ENCODE results near the gene EIF1.
"Not testable (repeated sequence)": the region's sequence is repeated elsewhere in the genome, so short reads cannot be mapped to it uniquely, and the experiment has no call there.

Gene EIF1

DNA sequence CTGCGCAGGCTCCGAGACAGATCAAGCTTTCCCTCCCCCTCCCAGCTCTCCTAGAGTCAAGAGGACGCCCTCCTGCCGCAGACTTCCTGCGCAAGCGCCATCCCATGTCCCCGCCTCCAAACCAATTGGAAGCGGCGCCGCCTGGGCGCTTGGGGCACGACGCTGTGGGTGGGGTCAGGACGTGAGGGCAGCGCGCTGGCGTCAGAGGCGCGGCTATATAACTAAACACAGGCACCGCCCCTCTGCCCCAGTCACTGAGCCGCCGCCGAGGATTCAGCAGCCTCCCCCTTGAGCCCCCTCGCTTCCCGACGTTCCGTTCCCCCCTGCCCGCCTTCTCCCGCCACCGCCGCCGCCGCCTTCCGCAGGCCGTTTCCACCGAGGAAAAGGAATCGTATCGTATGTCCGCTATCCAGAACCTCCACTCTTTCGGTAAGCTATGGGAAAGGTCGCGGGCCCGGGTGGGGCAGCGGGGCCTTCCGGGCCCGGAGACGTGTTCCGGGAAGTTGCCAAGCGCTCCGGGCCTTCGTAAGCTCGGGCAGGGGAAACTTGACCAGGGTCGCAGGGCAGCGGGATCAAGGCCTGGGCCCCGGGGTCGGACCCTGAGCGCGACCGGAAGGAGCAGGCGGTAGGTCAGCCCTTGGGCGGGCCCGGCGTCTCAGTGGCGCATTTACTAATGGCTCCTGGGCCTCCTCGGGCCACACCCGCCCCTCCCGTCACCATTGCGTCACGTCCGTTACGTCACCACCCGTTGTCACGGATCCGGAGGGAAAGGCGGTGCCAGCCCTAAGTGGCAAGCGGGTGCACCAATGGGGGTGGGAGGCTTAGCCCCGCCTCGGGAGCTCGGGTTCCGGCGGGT is at the start of gene EIF1:
TSS of gene EIF1 (plus strand) at position 245 of the 856 bp plus-strand sequence. CDS start at position 399, 154 bp downstream.
- DNase-seq: peak; percentile 98

DNA sequence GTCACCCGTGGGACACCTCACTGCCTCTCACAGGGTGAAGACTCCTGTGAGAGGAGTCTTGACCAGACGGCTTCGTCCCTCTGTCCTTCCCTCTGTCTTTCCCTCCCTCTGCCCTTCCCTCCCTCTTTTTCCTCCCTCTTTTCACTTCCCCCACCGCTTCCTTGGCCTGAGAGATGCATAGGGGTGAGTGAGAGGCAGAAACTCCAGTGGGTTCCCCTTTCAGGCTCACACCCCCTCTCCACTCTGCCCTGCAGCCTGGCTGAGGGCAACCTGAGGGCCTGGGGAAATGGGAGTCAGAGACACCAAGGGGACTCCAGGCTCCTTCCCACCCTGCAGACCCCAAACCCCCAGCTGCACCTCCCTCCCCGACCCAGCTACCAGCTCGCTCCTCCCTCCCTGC is 49.7 kb upstream of the EIF1 start:
- DNase-seq: no peak

DNA sequence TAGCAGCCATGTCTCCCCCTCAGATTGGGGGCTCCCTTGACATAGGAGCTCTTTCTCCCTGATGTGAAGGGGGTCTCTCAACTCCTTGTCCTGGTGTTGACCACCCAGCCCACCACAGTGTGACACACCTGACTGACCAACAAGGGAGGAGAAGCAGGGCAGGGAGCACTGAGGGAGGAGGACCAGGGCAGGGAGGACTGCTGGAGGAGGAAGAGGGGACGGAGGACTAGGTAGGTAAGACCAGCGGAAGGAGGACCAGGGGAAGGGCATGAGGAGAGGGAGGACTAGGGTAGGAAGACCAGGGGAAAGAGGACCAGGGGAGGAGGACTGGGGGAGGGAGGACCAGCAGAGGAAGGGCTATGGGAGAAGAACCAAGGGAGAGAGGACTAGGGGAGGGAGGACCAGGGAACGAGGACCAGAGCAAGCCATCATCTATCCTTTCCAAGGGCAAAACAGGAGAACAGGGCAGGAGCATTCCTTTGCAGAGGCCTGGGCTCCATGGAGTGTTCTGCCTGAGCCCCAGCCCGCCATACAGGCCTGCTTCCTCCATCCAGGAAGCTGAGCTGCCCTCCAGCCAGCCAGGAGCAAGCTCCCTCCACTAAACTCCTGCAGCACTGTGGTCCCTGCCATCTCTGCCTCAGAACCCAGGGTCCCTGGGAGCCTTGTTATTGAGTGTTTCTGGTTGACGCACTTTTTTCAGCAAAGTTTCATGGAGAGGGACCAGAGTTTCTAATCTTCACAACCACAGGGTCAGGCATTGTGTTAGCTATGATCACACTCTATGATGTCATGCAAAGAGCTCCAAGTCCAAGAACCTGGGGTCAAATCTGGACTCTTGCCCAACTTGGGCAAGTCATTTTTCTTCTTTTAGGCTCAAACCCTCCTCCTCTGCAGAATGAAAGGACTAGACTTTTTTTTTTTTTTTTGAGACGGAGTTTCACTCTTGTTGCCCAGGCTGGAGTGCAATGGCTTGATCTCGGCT is 48.9 kb upstream of the EIF1 start:
- no peak for DNase-seq

DNA sequence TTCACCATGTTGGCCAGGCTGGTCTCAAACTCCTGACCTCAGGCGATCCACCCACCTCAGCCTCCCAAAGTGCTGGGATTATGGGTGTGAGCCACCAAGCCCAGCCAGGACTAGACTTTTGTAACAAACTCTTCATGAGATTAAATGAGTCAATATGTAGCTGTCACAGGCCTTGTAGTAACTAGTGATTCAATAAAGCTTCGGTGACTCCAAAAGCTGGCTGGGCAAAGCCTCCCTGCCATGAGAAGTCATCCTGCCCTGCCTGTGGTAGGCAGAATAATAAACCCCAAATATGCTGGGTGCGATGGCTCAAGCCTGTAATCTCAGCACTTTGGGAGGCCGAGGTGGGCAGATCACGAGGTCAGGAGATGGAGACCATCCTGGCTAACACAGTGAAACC is 48.1 kb upstream of the EIF1 start:
- DNase-seq: not testable (repeated sequence)

DNA sequence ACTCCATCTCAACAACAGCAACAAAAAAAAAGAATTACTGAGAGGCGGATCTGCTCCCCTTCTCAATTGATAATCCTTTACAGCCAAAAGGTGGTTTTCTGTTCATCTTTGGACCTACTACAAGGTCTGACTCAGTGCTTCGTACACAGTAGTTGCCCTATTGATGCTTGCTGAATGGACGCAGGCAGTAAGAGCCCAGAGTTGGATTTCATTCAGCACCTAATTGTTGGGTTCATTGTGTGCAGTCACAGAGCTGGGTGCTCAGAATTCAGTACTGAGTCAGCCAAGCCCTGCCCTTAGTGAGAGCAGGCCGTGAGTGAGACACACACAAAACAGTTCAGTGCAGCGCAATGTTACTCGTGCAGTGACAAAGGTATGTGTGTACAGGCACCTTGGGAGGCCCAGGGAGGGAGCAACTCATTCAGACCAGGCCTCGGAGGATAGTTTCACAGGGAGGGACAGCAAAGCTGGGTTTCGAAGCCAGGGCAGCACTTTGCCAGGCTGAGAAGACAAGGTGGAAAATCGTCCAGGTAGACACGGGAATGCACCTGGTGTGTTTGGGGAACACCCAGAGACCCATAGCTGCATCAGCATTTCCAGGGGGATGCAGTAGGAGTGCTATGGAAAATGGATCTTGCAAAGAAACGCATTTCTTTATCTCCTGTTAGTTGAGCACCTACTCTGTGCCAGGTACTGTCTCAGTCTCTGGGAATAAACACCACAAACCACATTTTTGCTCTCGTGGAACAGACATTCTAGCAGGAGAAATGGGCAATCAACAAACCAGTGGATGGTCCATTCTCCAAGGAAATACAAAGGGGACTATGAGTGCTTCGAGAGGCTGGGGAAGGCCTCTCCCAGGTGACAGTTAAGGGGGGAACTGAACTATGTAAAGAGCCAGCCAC is 46.2 kb upstream of the EIF1 start:
- DNase-seq: no peak

DNA sequence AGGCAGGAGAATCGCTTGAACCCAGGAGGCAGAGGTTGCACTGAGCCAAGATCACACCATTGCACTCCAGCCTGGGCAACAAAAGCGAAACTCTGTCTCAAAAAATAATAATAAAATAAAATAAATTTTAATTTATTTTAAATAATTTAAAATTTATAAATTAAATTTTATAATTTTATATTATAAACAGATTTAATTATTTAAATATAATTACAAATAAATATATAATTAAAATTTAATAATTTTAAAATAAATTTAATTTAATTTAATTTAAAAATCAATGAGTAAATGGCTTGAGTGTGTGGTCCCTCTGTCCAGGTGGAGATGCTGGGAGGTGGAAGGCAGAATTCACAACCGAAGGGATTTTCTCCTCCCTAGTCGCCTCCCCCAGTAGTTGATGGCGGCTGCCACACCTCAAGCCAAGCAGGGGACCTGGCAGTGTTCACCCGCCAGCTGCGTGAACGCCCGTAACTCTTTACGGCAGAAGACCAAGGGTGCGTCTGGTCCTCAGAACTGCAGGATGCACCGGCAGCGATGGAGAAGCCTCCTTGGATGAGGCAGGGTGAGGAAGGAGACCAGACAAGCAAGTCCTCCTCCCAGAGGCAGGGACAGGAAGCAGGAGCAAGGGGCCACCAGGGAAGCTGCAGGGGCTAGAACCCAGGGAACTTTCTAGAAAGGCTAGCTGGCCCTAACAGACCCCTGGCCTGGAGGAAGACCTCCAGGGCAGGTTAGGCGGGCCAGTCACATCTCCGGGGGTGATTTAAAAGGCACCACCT is 41.5 kb upstream of the EIF1 start:
- DNase-seq: no peak

DNA sequence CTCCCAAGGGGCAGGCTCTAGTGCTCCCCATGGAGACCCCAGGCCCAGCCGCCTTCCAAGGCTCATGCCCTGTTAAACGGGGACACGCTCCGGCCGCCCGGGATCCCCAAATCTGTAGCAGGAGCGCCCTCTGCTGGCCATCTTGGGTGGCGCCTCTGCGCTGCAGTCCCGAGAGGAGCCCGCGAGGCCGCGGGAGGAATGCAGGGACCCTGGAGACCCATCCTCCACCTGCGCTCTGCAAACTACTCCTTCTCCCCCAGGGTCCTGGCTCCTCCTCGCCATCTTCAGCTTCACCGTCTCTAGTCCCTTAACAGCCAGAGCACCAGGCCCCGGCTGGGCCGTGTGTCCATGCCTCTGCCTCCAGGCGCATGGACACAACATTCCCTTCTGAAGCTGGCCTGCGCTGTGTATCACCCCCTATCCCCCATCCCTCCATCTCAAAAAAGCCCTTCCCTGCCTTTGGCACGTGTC is 40.7 kb upstream of the EIF1 start:
- DNase-seq: peak; percentile 87

DNA sequence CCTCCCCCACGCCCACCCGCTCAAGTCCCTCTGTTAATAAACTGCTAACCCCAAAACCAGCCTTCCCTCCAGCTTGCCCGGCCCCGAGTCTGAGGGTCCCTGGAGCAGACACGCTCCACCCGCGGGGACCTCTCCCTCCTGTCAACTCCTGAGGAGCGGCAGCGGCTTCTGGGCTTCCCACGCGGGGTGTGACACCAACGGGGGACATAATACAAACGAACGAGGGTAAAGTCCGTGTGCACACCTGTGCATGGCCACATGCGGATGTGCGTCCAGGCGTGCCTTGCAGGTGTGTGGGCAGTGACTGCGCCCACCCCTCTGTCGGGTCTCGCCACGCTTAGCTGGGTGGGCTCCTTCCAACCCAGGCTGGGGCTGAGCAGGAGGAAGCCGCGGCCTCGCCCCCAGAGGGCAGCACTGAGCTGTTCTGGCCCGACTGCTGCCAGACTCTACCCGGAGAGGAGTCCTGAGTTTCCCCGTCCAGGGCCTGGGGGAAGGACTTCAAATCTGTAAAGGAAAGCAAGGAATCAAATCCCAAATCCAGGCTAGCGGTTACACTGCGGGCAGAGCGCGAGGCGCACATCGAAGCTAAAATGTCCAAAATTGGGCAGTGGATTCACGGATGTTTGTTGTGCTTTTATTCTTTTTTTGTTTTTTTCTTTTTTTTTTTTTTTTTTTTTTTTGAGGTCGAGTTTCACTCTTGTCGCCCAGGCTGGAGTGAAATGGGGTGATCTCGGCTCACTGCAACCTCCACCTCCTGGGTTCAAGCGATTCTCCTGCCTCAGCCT is 40.1 kb upstream of the EIF1 start:
- peak; percentile 65 for DNase-seq

DNA sequence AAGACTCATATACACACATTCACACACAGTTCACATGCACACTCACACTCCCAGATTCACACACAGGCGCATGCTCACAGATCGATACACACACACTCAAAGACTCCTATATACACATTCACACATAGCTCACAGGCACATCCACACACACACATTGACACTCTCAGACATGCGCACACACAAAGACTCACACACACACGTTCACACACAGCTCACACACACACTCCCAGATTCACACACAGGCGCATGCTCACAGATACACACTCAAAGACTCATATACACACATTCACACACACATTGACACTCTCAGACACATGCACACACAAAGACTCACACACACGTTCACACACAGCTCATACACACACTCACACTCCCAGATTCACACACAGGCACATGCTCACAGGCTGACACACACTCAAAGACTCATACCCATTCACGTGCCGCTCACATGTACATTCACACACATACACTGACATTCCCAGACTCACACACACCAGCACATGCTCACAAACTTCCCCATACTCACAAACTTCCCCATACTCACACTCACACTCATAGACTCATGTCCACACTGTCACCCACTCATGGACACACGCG is 38.7 kb upstream of the EIF1 start:
- DNase-seq: no peak

DNA sequence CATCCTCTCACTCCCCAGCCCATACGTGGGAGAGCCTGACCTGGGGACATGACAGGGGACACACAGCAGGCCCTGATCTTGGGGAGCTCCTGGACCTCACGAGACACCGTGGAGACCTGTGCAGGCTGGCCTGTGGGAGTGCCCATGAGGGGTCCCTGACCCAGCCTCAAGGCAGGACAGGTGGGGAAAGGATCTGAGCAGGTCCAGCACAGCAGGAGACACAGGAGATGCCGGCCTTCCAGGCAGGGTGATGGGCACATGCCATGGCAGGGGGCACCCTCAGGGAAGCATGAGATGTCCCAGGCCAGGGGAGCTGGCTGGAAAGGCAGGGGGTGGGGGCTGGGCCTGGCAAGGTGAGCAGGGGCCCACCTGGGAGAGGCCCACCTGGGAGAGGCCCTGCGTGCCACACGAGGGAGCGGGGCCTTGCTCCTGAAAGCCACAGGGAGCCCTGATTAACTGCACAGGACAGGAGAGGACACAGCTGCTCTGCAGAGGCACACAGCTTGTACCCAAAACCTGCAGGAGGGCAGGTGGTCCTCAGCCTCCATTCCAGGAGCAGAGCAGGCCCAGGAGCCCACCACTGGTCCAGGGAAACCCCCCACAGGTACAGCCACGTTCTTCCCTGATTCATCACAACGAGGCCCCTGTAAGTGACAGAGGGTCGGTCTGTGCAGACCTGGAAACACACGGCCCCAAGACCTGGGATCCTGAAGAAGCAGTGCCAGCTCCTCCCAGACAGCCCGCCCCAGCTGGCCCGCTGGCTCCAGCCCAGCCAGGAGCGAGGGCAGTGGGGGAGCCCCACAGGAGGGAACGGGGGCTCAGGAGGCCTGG is 37.7 kb upstream of the EIF1 start:
- DNase-seq: no peak

DNA sequence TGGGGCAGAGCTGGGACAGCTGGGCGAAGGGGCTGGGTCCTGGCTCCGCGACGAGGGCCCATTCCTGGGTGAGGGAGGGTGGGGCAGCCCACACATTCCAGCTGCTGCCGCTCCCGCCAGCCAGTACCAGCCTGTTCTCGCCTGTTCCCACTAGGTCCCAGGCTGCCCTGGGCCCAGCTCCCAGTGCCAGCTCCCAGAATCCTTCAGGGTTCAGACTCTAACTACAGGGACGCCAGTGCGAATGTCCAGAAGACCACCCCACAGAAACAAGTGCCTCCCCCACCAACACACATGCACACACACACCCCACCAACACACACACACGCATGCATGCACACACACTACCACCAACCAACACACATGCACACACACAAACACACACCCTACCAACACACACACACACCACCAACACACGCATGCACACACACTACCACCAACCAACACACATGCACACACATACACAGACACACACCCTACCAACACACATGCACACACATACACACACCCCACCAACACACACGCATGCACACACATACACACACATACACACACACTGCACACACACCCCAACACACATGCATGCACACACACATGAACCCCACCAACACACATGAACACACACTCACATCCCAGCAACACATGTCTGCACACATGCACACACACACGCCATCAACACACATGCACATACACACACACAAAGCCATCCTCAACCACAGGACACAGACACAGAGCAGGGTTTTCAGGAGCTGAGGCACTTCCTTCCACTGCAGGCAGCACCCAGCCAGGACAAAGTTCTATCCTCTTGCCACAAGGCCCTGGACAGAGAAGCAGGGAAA is 36.8 kb upstream of the EIF1 start:
- DNase-seq: no peak

DNA sequence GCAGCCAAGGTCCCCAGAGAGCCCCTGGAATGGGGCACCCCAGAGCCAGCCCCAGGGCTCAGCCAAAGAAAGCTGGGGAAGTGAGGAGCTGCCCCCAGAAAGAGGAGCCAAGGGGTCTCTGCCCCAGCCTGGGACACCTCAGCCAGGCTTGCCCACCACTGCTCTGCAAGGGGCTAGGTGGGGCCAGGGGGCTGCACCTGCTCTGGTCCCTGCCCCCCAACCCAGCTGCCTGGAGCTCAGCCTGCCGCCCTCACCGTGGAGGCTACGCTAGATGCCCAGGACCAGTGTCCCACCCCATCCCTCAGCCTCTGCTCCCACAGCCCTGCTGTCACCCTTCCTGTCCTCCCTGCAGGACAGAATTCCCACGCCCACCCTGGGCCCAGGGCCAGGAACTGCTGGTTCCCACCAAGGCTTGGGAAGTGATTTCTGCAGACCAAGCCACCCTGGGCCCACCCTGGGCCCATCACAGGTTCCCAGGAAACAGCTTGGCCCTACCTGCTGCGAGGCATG is 36.2 kb upstream of the EIF1 start:
- no peak for DNase-seq

DNA sequence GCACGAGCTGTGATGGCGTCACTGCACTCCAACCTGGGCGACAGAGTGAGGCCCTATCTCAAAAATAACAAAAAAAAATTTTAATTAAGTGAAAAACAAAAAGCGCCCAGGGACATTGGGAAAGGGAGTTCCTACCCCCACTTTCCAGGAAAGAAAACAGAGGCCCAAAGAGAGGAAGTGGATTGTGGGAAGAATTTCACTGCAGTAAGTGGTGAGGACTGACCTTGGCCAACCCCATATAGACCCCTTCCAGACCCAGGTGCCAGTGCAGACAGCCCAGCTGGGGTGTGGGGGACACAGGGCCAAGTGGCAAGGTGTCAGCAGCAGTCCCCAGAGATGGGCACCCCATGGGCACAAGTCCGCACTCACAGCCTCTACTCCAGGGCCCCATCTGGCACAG is 35.3 kb upstream of the EIF1 start:
- DNase-seq: no peak

DNA sequence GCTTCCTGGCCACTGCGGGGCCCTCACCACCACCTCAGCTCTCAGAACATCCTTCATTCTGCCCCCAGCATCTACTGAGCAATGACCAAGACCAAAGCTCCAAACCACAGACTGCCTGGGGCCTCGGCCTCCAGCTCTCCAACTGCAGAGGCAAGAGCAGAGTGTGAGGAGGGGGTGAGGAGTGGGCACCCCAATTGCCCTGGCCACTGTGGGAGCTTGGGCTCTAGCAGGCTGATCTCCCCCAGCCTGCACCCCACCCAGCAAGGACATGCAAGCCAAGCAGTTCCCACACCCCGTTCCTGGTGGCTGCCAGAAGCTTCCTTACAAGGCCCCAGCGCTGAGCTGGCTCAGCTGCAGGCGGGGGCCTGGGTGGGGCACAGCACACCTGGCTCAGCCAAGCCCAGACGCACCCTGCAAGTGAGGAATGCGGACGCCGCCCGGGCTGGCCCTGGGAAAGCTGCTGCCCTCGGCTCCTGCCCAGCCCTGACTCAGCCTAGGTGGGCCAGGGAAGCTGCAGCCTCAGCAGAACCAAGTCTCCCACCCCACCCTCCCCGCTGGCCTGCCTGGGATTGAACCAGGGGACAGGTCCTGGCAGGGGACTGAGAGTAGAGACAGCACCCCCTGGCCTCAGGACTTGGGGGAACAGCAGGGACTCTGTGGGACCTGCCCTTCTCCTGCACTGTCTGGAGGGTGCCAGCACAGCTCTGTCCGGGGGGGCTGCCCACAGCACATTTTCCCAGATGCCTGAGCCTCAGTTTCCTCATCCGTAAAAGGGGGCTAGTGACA is 34.6 kb upstream of the EIF1 start:
- DNase-seq: peak; percentile 68

DNA sequence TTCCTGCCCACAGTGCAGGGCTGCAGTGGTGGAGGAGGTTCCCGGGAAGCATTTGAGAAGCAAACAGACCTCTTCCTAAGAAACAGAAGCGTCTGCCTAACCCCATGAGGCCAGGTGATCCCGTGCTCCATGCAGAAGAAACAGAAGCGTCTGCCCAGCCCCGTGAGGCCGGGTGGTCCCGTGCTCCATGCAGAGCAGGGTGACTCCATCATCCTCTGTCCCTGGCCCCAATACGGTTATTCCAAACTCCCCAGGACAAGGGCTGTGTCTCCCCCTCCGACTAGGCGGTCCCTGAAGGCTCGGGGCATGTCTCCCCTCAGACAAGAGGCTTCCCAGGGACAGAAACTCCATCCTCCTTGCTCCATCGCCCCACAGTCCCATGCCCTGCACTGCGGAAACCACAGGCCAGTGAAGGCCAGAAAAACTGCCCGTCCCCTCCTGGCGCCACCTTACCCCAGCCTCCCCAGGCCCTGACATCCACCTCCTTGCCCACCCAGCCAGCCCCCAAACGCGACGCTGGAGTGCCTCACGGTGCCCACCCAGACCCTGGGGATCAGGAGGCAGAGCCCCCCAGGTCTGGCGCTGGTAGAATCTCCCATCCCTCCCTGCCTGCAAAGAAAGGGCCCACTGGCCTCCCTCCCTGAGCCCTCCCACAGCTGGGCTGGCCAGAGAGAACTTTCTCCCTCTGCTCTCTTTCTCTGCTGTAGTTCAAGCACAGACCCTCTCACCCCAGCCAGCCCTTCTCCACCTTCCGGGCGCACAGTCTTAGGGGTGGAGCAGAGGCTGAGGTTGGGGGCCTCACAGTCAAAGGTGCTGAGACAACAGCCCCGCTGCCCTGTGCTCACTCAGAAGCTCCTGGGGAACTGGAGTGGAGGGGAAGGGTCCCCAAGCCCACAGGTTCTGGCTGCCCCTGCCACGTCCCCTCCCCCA is 33.7 kb upstream of the EIF1 start:
- peak; percentile 36 for DNase-seq

DNA sequence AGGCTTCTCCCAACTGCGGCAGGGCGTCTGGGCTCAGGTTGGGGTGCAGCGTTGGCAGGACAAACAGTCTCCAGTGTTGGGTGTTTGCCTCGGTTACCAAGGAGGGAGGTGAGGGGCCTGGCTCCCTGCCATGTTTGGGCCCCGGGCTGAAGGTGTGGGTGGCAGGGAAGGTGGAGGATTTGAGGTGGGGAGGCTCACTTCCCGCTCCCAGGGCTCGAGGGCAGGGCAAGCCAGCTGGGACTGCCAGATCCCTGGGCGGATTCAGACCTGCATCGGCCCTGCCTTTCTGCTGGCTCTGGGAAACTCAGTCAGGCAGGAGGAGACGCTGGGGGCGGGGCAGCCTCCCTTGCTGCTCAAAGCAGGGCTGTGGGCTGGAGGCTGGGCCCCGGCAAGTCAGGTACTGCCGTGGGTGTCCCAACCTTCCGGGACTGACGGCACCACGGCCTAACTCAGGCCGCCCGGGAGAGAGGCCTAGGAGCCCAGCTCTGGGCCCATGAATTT is 33.0 kb upstream of the EIF1 start:
- peak; percentile 76 for DNase-seq

Data from DMS79 treated with DMSO at 0.1 percent for 48 hours (cell line).